CD4-positive, alpha-beta T cell treated with Interleukin-10 for 1 hour (primary cell): ENCODE data around the gene CDKAL1.

Experiments
- DNase-seq: peaks from one replicate; pipeline ENCODE4 v3.0.0-alpha.2; 2020

Gene CDKAL1

GRCh38 chr6:21279619-21280018 is 745.4 kb downstream of the CDKAL1 start:
- DNase-seq = no peak

- no peak for DNase-seq
These were observed 747.1 kb downstream of the CDKAL1 start for GRCh38 chr6:21281366-21281765.
